GM19328 (cell line): Measurements from ENCODE around the gene IGSF9B.

Experiments used
- ATAC-seq: cut with Tn5 transposase; IDR thresholded peaks from one replicate; pipeline ENCODE4 v1.9.1; 2021; ENCODE audit warnings: mild to moderate bottlenecking, moderate library complexity; ENCODE audit not compliant: unreplicated experiment

Gene IGSF9B

GRCh38 chr11:133955081-133955891 is 1.5 kb downstream of the IGSF9B start:
- no peak for ATAC-seq

GRCh38 chr11:133953999-133954398 is 2.8 kb downstream of the IGSF9B start:
- ATAC-seq = no peak

GRCh38 chr11:133953547-133953946 is 3.2 kb downstream of the IGSF9B start:
- ATAC-seq = no peak

- ATAC-seq = no peak
Measured at GRCh38 chr11:133952199-133953190, 4.3 kb downstream of the IGSF9B start.

- ATAC-seq = no peak
Measured at GRCh38 chr11:133951327-133952198, 5.2 kb downstream of the IGSF9B start.

- ATAC-seq = no peak
Measured at GRCh38 chr11:133950874-133951326, 5.9 kb downstream of the IGSF9B start.

DNA sequence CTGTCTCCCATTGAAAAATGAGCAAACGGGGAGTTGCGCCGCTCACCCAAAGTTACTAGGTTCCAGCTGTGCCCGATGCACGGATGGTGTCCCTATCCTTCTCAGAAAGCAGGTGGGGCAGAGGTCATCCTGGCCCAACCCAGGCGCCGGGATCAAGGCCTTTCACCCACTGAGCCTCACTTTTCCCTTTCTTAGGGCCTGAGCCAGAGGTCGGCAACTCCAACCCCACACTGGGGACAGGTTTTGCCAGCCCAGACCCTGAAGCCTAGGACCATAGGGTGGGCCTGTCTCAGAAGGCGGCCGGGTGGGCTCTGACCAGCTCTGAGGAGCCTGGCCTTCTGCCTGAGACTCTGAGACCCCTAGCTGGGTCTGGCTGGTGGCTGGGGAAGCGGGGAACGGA is 6.3 kb downstream of the IGSF9B start:
- no peak for ATAC-seq

DNA sequence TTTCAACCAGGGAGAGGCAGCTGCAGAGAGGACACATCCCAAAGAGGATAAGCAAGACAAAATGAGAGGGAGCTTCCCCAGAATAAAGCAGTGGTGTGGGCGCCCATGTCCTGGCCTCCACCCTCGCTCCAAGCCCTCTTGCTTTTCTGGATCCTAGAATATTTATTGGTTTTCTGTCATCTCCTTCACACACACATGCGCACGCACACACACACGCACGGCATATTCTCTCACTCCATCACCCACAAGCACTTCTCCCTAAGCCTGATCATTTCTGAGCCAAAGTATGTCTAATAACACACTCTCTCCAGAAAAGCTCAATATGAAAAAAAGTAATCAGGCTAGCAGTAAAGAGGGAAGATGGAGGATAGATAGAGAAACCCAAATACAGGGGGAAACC is 7.6 kb downstream of the IGSF9B start:
- no peak for ATAC-seq

DNA sequence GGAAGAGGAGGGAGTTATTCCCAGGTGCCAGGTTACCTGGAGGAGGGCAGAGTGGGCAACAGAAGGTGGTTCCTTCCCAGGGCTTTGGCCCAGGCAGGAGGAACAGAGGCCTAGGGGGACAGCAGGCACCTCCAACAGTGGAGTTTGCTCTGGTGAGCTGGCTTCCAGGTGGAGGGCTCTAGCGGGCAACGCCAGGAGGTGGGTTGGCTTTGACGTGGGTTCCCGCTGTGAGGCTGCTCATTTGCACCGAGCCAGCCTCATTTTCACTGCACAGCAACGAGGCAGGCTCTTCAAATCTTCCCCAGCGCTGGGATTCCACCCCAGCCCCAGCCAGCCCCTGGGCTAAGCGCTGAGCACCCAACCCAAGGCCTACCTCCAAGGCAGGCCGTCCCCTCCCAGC is 8.1 kb downstream of the IGSF9B start:
- ATAC-seq = no peak

DNA sequence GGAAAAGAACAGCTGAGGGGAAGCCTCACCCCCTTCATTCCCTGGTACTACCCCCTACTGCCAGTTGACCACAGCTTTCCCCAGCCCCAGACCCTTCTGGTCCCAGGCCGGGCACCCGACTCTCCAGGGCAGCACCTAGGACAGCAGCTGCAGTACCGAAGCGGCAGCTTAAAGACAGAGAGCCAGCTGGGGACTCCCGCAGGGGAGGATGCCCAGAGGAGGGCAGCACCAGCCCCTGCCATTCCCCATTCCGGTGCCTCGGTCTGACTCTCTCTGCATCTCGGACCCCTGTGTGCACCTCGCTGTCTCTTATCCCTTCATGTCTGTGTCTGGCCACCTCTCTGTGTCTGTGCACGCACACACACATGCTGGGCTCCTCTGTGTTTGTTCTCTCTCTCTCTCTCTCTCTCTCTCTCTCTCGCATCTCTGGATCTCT is 9.4 kb downstream of the IGSF9B start:
- ATAC-seq = no peak

- no peak for ATAC-seq
Measured at GRCh38 chr11:133946541-133947318, 10.0 kb downstream of the IGSF9B start.

DNA sequence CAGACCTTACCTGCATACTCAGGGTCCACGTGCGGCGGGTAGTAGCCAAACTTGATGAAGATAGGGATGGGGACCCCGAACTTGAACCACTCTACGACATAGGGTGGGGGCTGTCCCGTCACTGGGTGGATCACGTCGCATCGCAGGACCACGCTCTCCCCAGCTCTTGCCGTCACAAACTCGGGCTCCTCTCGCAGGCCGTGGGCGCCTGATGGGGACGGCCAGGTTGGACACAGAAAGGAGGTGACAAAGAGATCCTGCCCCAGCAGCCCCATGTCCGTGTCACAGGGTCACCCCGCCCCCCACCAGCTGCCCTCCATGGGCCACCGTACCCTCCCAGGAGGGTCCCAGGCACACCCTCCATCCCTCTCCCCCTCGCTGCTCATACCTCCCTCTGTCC is 10.7 kb downstream of the IGSF9B start:
- ATAC-seq = no peak

DNA sequence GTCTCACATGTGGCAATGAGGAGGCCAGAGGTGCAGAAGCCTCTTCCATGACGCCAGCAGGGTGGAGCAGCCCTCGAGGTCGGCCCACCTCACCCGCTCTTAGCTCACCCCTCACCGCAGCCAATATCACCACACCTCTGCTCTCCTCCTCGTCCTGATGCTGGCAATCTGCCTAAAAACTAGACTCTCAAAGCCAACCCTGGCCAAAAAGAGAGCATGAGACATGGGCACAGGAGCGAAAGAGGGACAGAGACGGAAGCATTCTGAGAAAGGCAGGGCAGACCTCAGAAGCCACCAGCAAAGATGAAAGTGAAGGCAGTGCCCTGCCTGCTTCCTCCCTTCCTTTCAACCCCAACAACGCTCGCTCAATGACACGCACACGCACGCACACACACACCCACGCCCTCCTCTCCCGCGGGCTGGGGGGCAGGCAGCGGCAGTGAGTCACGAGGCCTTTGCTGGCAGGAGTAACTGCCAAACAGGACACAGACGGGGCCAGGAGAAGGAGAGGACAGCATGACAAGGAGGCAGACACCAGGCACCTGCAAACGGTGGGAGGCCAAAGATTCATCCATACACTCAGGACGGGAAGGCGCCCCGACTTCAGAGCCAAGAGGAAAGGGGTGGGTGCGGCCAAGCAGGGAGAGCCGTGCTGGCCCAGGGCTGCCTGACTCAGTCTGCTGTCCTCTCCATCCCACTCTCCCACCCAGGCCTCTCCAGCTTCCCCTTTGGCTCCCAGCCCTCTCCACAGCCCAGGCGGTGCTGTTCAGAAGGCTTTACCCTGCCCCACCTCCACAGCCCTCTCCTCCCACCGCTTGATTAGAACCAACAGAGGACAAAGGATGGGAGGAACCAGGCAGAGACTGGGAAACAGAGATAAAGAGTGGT is 11.4 kb downstream of the IGSF9B start:
- no peak for ATAC-seq

DNA sequence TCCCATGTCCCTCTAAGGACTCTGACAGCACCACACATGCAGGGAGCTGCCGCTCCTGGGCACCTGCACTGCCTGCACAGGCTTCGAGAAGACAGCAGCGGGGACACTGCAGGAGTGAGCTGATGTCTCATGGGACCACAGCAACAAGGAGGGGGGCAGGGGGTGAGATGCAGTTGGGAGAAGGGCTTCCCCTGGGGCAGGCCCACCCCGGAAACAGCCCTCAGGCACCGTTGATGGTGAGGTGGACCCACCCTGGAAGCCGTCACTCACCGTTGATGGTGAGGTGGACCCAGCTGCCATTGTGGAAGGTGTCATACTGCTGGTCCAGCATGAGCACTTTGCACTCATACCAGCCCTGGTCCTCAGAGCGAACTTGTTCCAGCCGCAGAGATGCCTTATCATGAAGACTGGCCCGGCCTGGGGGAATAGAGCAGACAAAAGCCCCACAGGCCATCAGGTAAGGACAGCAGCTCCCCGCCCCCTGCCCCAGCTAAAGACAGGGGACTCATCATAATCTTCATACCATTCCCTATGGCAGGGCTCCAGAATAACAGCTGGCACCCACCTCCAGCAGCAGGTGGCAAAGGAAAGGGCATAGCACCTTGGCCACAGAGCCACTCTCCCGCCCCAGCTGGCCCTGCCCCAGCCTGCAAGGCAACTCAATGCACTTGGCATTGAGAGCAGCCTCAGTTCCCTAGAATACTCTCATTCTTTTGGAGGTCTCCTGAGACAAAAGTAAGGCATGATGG is 12.6 kb downstream of the IGSF9B start:
- ATAC-seq = no peak

DNA sequence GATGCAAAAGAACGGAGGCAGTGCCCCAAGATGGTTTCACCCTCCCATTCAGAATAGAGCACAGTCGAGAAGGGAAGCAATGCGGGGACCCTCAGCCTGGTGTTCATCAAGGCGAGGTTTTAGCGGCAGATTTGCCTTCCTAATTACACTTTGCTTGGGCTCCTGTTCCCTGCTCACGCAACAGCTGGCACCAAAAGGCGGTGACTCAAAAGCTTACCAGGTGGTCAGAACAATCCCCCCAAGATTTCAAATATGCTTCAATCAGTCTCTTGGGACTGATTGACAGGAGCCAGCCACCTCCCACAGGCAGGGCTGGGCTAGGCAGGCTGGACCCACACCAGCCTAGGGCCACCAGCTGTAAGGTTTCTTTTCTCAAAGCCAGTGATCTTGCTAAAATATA is 14.2 kb downstream of the IGSF9B start:
- ATAC-seq = no peak

GRCh38 chr11:133941546-133941945 is 15.2 kb downstream of the IGSF9B start:
- ATAC-seq = no peak

DNA sequence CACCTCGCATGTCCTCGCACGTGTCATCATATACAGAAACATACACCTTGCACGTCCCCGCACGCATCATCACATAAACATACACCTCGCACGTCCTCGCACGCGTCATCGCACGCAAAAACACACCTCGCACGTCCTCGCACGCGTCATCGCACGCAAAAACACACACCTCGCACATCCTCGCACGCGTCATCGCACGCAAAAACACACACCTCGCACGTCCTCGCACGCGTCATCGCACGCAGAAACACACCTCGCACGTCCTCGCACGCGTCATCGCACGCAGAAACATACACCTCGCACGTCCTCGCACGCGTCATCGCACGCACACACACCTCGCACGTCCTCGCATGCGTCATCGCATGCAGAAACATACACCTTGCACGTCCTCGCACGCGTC is 16.7 kb downstream of the IGSF9B start:
- no peak for ATAC-seq

GRCh38 chr11:133939558-133939957 is 17.2 kb downstream of the IGSF9B start:
- no peak for ATAC-seq
